Adrenal gland (tissue), 5 donors: ENCODE data around the gene RAB25.

Experiments
- CTCF ChIP-seq, 6 experiments: fragments of 450-650 bp in 4 of 6; fragments of 200-600 bp in 2 of 6; sonication (generic) in 1 of 6; IDR thresholded peaks; 1 replicate in 5 of 6; 2 replicates in 1 of 6; pipeline versions ENCODE4 v1.5.1 to v1.8.0; 2016 to 2021; ENCODE audit warnings: antibody characterized with exemption in 6 of 6, mild to moderate bottlenecking in 2 of 6, moderate library complexity in 1 of 6
- POLR2A ChIP-seq, 2 donors: fragments of 450-650 bp; IDR thresholded peaks; one replicate each; pipeline ENCODE4 v1.6.1; 2017; ENCODE audit warnings: antibody characterized with exemption in 2 of 2, mild to moderate bottlenecking in 2 of 2, moderate library complexity in 1 of 2
- donor health status: DM: no; HTN: no; CAD: no.

- no peak for TF ChIP-seq CTCF (IDR thresholded peaks at IDR 0.05)
- no peak for TF ChIP-seq POLR2A (IDR thresholded peaks at IDR 0.05)
Observed at GRCh38 chr1:156111355-156111962, 50.5 kb downstream of the RAB25 start.
